Epithelial cell of proximal tubule (primary cell): ENCODE data around the gene PSG3. TPM values are rescaled to one million over a fixed set of nuclear protein-coding genes. Genes with fewer than 3 reads are reported as not detected.
"Not testable (repeated sequence)": the region's sequence is repeated elsewhere in the genome, so short reads cannot be mapped to it uniquely, and the experiment has no call there.

Source experiments
- DNase-seq: peaks from one replicate; pipeline ENCODE4 v3.0.0-alpha.2; 2011; ENCODE audit warnings: low read depth
- H3K4me3 ChIP-seq: 2 replicates; pipeline ENCODE4 v1.5.1; 2011; ENCODE audit warnings: low read depth, mild to moderate bottlenecking, low read length
- CTCF ChIP-seq: conservative IDR thresholded peaks from 2 replicates; pipeline ENCODE4 v1.5.1; 2012; ENCODE audit warnings: low read depth, mild to moderate bottlenecking, low read length
- total RNA-seq: library from RNA; depleted of rRNA; stranded (reverse); fragments of >200 nt; gene quantifications from 2 replicates; pipeline ENCODE4 v1.2.3, GENCODE V29; 2015

PSG3 gene
- total RNA-seq, 1 donor from 2014 or later: not detected

GRCh38 chr19:42758667-42759066, 18.4 kb upstream of the PSG3 start:
- not testable (repeated sequence) for DNase-seq

GRCh38 chr19:42752246-42752645, 12.0 kb upstream of the PSG3 start:
- H3K4me3 ChIP-seq, DNase-seq: not testable (repeated sequence)

More at GRCh38 chr19:42758667-42759066, 18.4 kb upstream of the PSG3 start:
- peak; percentile 54 for TF ChIP-seq CTCF
- H3K4me3 ChIP-seq: not testable (repeated sequence)

- H3K4me3 ChIP-seq, DNase-seq: not testable (repeated sequence)
- peak; percentile 50 for TF ChIP-seq CTCF
These were observed 1.7 kb upstream of the PSG3 start for GRCh38 chr19:42741726-42742607.

- not testable (repeated sequence) for H3K4me3 ChIP-seq
- DNase-seq: peak; percentile 69
These were observed 2.7 kb downstream of the PSG3 start for GRCh38 chr19:42737581-42738011.

- not testable (repeated sequence) for DNase-seq
These were observed 11.9 kb downstream of the PSG3 start for GRCh38 chr19:42728341-42728740.

GRCh38 chr19:42714000-42714399, 26.3 kb downstream of the PSG3 start:
- DNase-seq, H3K4me3 ChIP-seq: not testable (repeated sequence)

More at GRCh38 chr19:42728341-42728740, 11.9 kb downstream of the PSG3 start:
- not testable (repeated sequence) for H3K4me3 ChIP-seq

GRCh38 chr19:42712753-42713152, 27.5 kb downstream of the PSG3 start:
- not testable (repeated sequence) for DNase-seq

GRCh38 chr19:42710986-42711385, 29.3 kb downstream of the PSG3 start:
- DNase-seq: not testable (repeated sequence)

More at GRCh38 chr19:42712753-42713152, 27.5 kb downstream of the PSG3 start:
- H3K4me3 ChIP-seq: not testable (repeated sequence)

GRCh38 chr19:42697884-42698283, 42.4 kb downstream of the PSG3 start:
- TF ChIP-seq CTCF: no peak
- H3K4me3 ChIP-seq: no peak overlapping the region

More at GRCh38 chr19:42710986-42711385, 29.3 kb downstream of the PSG3 start:
- not testable (repeated sequence) for H3K4me3 ChIP-seq

GRCh38 chr19:42695811-42696503, 44.3 kb downstream of the PSG3 start:
- no peak overlapping the region for H3K4me3 ChIP-seq
- TF ChIP-seq CTCF: no peak
- no peak for DNase-seq

More at GRCh38 chr19:42697884-42698283, 42.4 kb downstream of the PSG3 start:
- no peak for DNase-seq
